Right lobe of liver (tissue), 6 donors: Measurements from ENCODE around the gene PLA2G4A. TPM values are rescaled to one million over a fixed set of nuclear protein-coding genes. Genes with fewer than 3 reads are reported as not detected.

Experiments used
- ATAC-seq, 4 donors: fragments of 200-7000 bp; cut with Tn5 transposase; one replicate each; pipeline ENCODE4 v1.9.1; 2020; ENCODE audit warnings: mild to moderate bottlenecking in 4 of 4, moderate library complexity in 4 of 4
- DNase-seq, 3 donors: peaks; one replicate each; pipeline ENCODE4 v3.0.0-alpha.2; 2020
- H3K27ac ChIP-seq, 3 donors: fragments of 200-600 bp; one replicate each; pipeline ENCODE4 v1.8.0; 2022
- H3K27me3 ChIP-seq, 2 donors: fragments of 200-600 bp; one replicate each; pipeline ENCODE4 v1.8.0; 2022
- H3K36me3 ChIP-seq, 4 donors: fragments of 200-600 bp; sonication (generic) in 1 of 4; one replicate each; pipeline versions ENCODE4 v1.5.1 to v1.8.0; 2017 to 2022; ENCODE audit warnings: control low read depth in 1 of 4
- H3K4me1 ChIP-seq, 4 donors: fragments of 200-600 bp; sonication (generic) in 1 of 4; one replicate each; pipeline versions ENCODE4 v1.5.1 to v1.8.0; 2017 to 2022; ENCODE audit warnings: control low read depth in 1 of 4
- H3K4me3 ChIP-seq, 3 donors: fragments of 200-600 bp; one replicate each; pipeline ENCODE4 v1.8.0; 2022
- H3K9me3 ChIP-seq, 4 donors: fragments of 200-600 bp; sonication (generic) in 1 of 4; one replicate each; pipeline versions ENCODE4 v1.5.1 to v1.8.0; 2017 to 2022; ENCODE audit warnings: control low read depth in 1 of 4
- POLR2A ChIP-seq: fragments of 450-650 bp; IDR thresholded peaks from one replicate; pipeline ENCODE4 v1.6.1; 2017; ENCODE audit warnings: antibody characterized with exemption, mild to moderate bottlenecking
- WGBS: methylation state at CpG from one replicate; pipeline ENCODE4 v1.1.6; 2018; ENCODE audit warnings: low coverage, low lambda C conversion rate; ENCODE audit not compliant: insufficient coverage; ENCODE audit errors: missing lambda C conversion rate; 5-methylcytosine and 5-hydroxymethylcytosine counted together
- intact Hi-C, 2 donors: fragments of 100-400 bp; cut with DNase I; formaldehyde crosslinking; loops; one replicate each; pipeline versions ENCODE4 v1.11.2 to v1.14.1; 2022
- total RNA-seq, 6 experiments: library from RNA; depleted of rRNA in 2 of 6; stranded (reverse); fragments of >200 nt in 2 of 6; fragmentation: NEBNext Ultra II Directional in 3 of 6; extraction: Animal tissue kit (Norgen Biotek cat#: 25700) in 3 of 6; gene quantifications; one replicate each; pipeline versions ENCODE4 v1.1.0 to v1.2.4, GENCODE V29; 2016 to 2023
- TF ChIP-seq, protein P1 (sequence below), 4 donors: fragments of 200-600 bp in 3 of 4; fragments of 450-650 bp in 1 of 4; IDR thresholded peaks; one replicate each; pipeline versions ENCODE4 v1.5.1 to v1.8.0; 2016 to 2022; ENCODE audit warnings: antibody characterized with exemption in 4 of 4, mild to moderate bottlenecking in 2 of 4
- donor health status: DM: no; HTN: yes; CAD: no.
- donor health status: DM: no; HTN: no; CAD: no.
- donor health status: DM: no; HTN: no; CAD: no.
- donor health status: DM: no; HTN: yes; CAD: no.
- donor health status: DM: no; HTN: yes; CAD: no.

Gene PLA2G4A
- total RNA-seq, 6 experiments from 2014 or later = 0.12 to 1.7 (median 0.98) TPM

DNA sequence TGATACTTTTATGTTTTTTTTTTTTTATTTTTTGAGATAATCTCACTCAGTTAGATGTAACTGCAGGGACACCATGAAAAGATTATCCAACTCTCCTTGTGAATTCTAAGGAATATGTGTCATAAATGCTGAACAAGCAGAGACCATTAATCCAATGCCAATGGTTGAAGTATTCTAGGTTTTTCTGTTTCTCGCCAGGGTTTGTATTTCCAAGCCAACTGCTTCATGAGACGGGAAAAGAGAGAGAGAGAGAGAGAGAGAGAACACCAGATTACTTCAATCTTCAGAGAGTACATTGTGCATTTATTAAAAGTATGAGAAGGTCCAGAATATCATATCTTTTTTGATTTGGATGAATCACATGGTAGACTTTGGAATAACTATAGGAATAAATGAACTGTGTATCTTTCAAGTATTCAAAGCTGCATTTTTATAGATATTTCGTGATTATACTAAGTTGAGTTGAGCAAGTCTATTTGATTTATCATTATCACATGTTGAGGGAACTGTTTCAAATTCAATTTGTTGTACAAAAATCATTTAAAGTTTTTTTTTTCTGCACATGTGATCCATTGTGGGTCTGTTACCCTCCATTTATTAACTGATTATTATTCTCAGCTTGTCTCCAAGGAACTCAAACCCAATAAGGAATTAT is 108.4 kb downstream of the PLA2G4A start:
- Histone ChIP-seq H3K27ac (no peak overlapping the region), H3K4me3 (no peak overlapping the region), H3K9me3 (no peaks in the 10 kb centered on the region), H3K4me1 (no peaks in the 10 kb centered on the region), H3K36me3 (no peaks in the 10 kb centered on the region), H3K27me3 (no peaks in the 10 kb centered on the region)
- intact Hi-C loops = no loop called here
- ATAC-seq = no peak
- no peak for DNase-seq
- WGBS = 45% methylated on average over 3 of the region's 3 CpGs
- TF ChIP-seq, protein P1, sequence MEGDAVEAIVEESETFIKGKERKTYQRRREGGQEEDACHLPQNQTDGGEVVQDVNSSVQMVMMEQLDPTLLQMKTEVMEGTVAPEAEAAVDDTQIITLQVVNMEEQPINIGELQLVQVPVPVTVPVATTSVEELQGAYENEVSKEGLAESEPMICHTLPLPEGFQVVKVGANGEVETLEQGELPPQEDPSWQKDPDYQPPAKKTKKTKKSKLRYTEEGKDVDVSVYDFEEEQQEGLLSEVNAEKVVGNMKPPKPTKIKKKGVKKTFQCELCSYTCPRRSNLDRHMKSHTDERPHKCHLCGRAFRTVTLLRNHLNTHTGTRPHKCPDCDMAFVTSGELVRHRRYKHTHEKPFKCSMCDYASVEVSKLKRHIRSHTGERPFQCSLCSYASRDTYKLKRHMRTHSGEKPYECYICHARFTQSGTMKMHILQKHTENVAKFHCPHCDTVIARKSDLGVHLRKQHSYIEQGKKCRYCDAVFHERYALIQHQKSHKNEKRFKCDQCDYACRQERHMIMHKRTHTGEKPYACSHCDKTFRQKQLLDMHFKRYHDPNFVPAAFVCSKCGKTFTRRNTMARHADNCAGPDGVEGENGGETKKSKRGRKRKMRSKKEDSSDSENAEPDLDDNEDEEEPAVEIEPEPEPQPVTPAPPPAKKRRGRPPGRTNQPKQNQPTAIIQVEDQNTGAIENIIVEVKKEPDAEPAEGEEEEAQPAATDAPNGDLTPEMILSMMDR (IDR thresholded peaks at IDR 0.05) = no peak
- TF ChIP-seq POLR2A = no peak

DNA sequence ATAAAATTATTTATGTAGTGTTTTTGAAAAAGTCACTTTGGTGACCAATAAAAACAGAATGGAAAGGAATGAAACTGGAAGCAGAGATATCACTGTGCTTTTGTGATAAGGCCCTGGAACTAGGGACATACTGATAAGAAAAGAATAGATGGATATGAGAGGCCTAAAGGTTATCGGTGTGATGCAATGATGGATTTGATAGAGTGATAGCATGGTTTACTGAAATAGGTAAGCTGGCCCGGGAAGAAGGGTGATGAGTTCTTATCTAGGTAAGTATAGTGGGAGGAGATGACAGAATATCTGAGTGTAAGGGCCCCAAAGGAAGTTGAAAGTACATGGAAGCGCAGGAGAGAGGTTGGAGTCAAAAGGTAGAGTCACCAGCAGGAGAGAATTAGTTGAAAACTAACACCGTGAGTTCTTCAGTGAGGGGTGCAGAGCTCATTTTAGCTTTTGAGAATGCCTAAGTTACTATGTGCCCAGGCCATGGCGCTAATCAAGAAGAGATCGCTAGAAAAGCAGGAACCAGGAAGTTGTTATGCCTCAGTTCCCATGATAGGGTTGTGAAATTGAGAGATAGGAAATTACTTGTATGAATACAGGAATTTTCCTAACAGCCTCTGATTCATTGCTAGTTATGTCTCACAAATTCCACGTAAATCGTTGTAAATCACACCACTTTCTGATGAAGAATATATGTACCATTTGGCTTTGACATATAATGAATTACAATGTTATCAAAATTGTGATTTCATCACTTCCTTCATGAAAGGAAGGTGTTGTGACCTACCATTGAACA is 115.3 kb downstream of the PLA2G4A start:
- no peak for DNase-seq
- no peak for ATAC-seq
- no peaks in the 10 kb centered on the region for H3K4me1 ChIP-seq
- H3K27ac ChIP-seq = no peak overlapping the region
- H3K27me3 ChIP-seq = no peaks in the 10 kb centered on the region
- intact Hi-C loops = no loop called here
- WGBS = 59% methylated on average over 8 of the region's 8 CpGs
- H3K36me3 ChIP-seq = no peaks in the 10 kb centered on the region
- no peak overlapping the region for H3K4me3 ChIP-seq
- no peaks in the 10 kb centered on the region for H3K9me3 ChIP-seq
- TF ChIP-seq POLR2A = no peak
- TF ChIP-seq, protein P1 (IDR thresholded peaks at IDR 0.05) = no peak

DNA sequence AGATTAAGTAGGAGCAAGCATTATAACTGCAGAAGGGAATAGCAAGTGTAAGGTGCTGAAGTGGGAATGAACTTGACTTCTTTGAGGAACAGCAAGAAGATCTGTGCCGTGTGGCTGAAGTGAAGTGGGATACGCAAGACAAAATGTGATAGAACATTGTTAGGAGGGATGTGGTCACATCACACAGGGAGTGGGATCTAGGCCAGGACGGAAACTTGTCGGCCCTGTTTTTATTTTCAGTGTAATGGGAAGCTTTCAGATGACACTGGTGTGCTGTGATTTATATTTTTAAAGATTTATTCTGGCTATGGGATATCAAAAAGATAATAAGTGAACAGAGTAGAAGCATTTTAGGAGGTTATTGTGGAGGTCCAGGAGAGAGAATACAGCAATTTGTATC is 116.4 kb downstream of the PLA2G4A start:
- WGBS = 61% methylated on average over 4 of the region's 4 CpGs
- no peaks in the 10 kb centered on the region for H3K9me3 ChIP-seq
- H3K4me3 ChIP-seq = no peak overlapping the region
- DNase-seq (no peak), ATAC-seq (no peak)
- H3K27ac ChIP-seq = no peak overlapping the region
- no peak for TF ChIP-seq POLR2A
- TF ChIP-seq, protein P1 (IDR thresholded peaks at IDR 0.05) = no peak
- intact Hi-C loops = no loop called here
- H3K36me3 ChIP-seq = no peaks in the 10 kb centered on the region
- no peaks in the 10 kb centered on the region for H3K27me3 ChIP-seq
- H3K4me1 ChIP-seq = no peaks in the 10 kb centered on the region

DNA sequence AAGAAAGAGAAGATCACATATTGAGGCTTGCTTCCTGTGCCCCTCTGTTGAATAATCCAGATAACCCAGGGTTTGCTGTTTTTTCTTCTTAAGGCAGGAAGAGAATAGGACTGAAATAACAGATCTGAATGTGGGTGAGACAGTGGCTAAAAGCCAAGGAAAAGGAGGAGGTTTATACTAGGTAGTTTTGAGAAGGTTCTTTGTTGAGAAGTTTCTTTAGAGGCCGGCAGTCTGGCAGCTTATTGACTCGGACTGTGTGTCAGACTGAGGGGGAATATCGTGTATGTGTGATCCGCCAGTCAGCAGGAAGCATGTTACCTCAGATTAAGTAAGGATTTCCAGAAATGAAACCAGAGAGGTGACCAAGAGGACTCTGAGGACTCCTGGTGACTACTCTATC is 119.8 kb downstream of the PLA2G4A start:
- H3K4me3 ChIP-seq = no peak overlapping the region
- H3K36me3 ChIP-seq = no peaks in the 10 kb centered on the region
- ATAC-seq (no peak), DNase-seq (no peak)
- H3K27me3 ChIP-seq = no peaks in the 10 kb centered on the region
- no peaks in the 10 kb centered on the region for H3K9me3 ChIP-seq
- H3K4me1 ChIP-seq = no peaks in the 10 kb centered on the region
- WGBS = 32% methylated on average over 4 of the region's 4 CpGs
- intact Hi-C loops = no loop called here
- no peak for TF ChIP-seq POLR2A
- TF ChIP-seq, protein P1 (IDR thresholded peaks at IDR 0.05) = no peak
- H3K27ac ChIP-seq = no peak overlapping the region
